ENCODE data around the gene PASK.

PASK gene

GRCh38 chr2:241179899-241180298 is 30.6 kb upstream of the PASK start:
- no peak for DNase-seq

DNA sequence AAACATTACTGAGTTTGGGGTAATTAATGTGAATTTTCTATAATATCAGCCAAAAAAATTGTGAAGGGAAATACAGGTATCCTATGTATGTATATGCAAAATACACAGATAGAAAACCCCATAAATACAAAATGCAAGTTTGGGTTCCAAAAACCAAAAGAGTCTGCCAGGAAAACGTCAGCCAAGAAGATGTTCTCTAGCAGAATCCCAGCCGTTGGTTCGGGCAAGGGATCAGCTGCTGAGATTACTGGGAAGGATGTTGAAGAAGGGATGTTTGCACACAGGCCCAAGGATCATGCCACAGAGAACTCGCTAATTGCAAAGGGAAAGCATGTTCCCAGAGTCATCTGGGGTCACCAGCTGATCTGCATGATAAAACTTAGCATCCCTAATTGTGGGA is 29.7 kb upstream of the PASK start:
- DNase-seq, result no peak

DNA sequence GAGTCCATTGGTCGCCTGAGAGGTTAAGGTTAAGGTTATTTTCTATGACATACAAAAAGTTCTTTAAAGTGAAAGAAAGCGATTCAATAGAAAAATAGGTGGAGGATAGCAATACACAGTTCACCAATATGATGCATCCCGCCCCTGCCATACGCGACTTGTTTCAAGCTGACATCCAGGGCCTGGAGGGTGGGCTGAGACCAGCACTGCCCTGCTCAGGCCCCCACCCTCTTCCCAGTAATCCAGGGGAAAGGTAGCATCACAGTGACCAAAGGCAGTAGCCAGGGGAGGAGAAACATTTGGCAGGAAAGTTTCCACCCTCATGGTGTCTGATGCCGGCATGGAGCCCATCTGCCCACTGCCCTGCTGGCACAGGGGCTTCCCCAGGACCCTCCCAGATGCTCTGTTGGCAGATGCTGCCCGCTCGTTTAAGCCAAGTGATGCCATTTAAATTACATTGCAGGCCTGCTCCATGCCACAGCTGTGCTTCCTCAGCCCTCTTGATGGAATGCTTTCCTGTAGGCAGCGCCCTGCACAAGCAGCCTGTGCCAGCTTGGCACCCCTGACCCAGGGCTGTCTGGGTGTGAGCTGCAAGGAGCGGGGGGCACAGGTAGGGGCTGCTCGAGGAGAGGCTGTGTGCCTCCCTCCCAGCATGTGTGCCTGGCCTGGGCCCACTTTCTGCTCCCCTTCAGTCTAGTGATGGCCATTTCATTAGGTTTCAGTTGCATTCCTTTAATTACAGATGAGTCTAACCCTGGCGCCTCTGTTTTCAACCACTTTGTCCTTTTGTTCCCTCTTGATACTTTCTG is 28.5 kb upstream of the PASK start:
- DNase-seq, result peak; percentile 72

GRCh38 chr2:241173557-241173956 is 24.3 kb upstream of the PASK start:
- no peak for DNase-seq

DNA sequence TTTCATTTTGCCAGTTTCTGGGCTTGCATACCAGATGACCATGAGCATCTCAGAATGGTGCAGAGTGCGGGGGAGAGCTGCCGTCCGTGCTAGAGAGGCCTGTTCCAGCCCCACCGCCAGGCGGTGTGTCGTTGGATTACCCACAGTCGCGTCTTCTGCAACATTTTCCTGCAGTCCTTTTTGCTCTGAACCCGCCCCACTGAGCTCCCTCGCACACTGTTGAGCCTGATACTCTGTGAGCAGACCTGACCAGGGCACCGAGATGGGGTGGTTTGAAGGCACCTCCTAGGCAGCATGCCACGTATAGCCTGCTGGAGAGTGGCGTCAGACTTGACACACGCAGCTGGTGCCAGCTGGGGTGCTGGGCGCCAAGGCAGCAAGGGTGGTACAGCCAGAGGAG is 19.1 kb upstream of the PASK start:
- DNase-seq, result no peak

DNA sequence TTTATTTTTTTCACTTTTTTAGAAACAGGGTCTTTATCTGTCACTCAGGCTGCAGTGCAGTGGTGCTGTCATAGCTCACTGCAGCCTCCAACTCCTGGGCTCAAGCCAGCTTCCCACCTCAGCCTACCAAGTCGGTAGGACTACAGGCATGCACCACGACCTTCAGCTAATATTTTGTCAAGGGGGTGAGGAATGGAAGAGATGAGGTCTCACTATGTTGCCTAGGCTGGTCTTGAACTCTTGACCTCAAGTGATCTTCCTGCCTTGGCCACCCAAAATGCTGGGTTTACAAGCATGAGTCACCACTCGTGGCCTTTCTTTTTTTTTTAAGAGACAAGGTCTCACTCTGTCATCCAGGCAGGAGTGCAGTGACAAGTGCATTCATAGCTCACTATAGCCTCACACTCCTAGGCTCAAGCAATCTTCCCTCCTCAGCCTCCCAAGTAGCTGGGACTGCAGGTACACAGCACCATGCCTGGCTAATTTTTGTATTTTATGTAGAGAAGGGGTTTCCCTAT is 14.4 kb upstream of the PASK start:
- DNase-seq, result no peak

GRCh38 chr2:241161646-241162281 is 12.5 kb upstream of the PASK start:
- no peak for DNase-seq

DNA sequence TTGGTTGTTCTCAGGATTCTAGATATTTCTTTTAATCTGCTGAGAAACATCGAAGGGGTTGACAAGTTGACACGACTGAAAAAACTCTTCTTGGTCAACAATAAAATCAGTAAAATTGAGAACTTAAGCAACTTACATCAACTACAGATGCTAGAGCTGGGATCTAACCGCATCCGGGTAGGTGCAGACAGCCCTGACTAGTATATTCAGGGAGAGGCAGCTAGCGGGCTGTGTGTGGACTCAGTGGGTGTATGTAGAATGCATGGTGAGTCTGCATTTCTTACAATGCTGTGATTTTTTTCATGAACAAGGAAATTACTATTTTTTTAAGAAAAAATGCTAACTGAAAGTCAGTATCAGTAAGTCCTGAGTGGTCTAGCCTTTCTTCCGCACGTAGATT is 11.0 kb upstream of the PASK start:
- no peak for DNase-seq

GRCh38 chr2:241159116-241159515 is 9.8 kb upstream of the PASK start:
- no peak for DNase-seq

GRCh38 chr2:241158546-241158900 is 9.3 kb upstream of the PASK start:
- DNase-seq, result no peak

- DNase-seq, result no peak
Measured at GRCh38 chr2:241157841-241158545, 8.7 kb upstream of the PASK start.

DNA sequence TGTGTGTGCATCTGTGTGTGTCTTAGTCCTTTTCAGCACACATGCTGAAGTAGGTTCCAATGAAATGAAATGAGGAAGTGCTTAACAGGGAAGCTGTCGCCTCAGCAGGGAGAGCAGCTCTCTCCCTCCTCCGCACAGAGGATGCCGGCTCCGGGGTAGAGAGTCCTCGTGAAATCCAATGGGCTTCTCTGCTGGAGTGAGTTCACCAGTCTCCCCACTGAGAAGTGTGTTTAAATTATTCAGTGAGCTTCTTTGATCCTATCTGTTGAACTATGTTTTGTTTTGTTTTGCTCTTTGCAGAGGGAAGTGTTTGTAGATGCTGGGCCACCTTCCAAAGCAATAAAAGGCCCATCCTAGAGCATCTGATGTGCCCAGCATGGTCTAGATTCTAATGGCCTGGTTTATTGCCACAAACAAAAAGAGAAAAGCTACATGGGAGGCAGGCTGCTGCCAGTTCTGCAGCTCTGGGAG is 7.7 kb upstream of the PASK start:
- no peak for DNase-seq

DNA sequence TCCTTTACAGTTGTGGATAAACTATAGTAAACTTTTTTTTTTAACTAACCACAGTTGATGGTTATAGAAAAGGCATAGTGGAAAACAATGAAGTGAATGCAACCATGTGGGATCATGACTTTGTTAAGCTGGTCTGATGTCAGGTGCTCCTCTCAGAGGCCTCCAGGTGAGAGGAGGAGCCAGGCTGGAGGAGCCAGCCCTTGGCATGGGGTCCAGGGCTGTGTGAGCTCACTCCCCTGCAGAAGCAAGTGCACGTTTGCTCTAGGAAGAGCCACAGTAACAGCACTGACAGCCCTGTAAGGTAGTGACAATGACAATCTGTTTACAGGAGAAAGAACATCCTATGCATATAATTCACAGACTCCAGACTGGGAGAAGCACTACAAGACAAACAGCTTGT is 6.7 kb upstream of the PASK start:
- DNase-seq, result no peak

DNA sequence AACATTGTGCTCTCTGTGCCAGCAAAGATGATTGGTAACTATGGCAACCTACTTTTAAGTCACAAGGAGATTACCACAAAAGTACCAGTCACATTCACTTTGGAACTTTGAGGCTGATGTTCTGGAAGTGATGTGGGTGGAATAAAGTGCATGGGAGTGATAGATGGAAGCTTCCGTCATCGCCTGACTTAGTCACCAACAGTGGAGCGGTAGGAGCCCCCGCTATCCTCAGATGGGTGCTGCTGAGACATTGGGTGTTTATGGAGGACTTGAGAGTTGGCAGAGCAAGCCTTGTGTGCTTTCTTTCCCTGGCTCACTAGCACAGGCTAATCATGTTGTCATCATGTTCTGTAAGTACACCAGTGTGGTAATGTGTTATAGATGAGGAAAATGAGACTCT is 5.6 kb upstream of the PASK start:
- no peak for DNase-seq

DNA sequence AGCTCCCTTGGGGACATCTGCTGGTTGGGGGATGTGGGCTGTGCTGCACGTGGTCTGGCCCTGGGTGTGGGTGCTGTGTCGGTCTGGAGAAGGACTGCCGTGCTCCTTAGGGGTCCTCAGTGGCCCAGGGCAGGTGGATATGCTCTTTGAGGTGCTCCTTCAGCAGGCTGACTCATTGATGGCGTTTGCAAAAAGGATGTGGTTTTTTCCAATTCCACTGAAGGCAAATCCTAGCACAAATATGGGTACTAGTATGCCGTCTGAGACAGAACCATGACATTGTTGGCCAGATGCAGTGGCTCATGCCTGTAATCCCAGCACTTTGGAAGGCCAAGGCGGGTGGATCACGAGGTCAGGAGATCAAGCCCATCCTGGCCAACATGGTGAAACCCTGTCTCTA is 4.3 kb upstream of the PASK start:
- no peak for DNase-seq

DNA sequence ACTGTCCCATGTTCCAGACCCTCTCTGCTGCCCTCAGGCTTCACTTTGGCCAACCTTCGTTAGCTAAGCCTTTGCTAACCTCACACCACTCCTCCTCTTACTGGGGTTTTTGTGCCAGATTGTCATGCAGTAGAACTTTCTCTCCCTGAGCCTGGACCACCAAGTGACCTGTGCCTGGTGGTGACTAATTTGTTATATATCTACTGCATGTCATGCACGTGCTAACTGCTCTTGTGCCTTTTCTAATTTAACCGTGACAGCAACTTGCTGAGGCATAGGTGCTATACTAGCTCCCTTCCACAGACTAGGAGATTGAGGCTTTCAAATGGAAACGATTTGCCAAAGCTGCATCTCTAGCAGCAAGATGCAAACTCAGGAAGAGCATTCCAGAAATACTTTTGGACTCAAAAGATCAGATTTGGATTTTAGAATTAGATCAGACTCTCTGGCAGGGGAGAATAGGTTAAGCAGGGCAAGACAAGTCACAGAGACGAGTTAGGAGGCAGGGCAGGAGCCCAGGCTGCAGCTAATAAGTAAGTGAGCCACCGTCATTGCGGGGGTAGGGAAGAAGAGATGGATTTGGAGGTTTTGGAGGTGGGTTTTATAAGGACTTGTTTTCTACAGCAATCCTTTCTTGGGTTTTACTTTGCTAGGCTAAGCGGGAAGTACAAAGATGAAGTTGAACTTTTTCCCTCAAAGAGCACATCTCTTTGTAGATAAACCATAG is 2.8 kb upstream of the PASK start:
- no peak for DNase-seq

- no peak for DNase-seq
Measured at GRCh38 chr2:241150660-241151530, 1.6 kb upstream of the PASK start.

GRCh38 chr2:241149925-241150659 is 820 bp upstream of the PASK start, which contains the start of gene PPP1R7:
Gene PPP1R7, plus strand, starts transcription at chr2:241150467. Its CDS starts 29 bp downstream, at chr2:241150496.
- DNase-seq, result peak; percentile 89

DNA sequence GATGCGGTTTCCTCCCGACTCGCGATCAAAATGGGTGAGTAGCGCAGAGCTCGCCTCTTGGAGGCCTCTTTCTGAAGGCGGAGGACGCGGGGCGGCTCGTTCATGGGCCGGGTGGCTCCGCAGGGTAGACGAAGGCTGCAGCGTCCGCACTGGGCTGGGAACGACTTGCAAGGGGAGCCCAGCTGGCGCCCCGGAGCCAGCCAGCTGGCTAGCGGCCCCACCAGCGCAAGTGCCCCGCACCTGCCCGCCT is 328 bp upstream of the PASK start:
- no peak for DNase-seq

DNA sequence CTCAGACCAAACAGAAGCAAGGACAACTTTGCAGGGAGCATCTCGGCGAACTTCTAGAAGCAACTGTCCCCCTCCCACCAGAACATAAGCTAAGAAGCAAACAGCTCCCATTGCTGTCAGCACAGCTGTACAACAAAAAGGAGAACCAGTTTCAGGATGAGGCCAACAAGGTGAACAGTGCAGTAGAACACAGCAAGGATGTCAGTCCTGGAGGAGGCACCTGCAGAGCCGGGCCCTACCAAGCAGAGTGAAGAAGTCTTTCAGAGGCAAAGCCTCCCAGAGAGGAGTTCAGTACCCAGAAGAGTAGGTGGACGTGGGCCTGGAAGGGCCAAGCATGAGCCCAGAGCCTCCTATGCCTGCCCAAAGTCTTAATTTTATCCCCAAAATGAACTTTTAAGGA is 1.0 kb downstream of the PASK start:
- DNase-seq, result no peak

- DNase-seq, result no peak
Measured at GRCh38 chr2:241147336-241147735, 1.9 kb downstream of the PASK start.

GRCh38 chr2:241146286-241146685 is 3.0 kb downstream of the PASK start:
- no peak for DNase-seq
